Spleen (tissue), 7 donors: ENCODE measurements around the gene SHH.

ENCODE experiments used
- CTCF ChIP-seq, 11 experiments: fragments of 200-600 bp in 7 of 11; fragments of 450-650 bp in 4 of 11; sonication (generic) in 4 of 11; IDR thresholded peaks in 8 of 11; conservative IDR thresholded peaks in 3 of 11; 1 replicate in 7 of 11; 2 replicates in 4 of 11; pipeline versions ENCODE4 v1.4.0 to v1.8.0; 2016 to 2021; ENCODE audit warnings: antibody characterized with exemption in 11 of 11, inconsistent platforms in 4 of 11, mild to moderate bottlenecking in 1 of 11
- POLR2A ChIP-seq, 3 donors: fragments of 450-650 bp; IDR thresholded peaks; one replicate each; pipeline ENCODE4 v1.5.1; 2017; ENCODE audit warnings: antibody characterized with exemption in 3 of 3, mild to moderate bottlenecking in 1 of 3
- POLR2AphosphoS5 ChIP-seq, 3 donors: sonication (generic); formaldehyde crosslinking; IDR thresholded peaks; one replicate each; pipeline ENCODE4 v1.5.1; 2017; ENCODE audit warnings: antibody characterized with exemption in 3 of 3
- donor health status: DM: no; HTN: no; CAD: no; lungs with moderate emphysema.
- donor health status: DM: no; HTN: no; CAD: no.
- donor health status: DM: no; HTN: no; CAD: no.

- TF ChIP-seq CTCF (IDR thresholded peaks at IDR 0.05 in 8 of 11, conservative IDR thresholded peaks at IDR 0.05 in 3 of 11) (no peak), POLR2A (IDR thresholded peaks at IDR 0.05) (no peak), POLR2AphosphoS5 (IDR thresholded peaks at IDR 0.05) (no peak)
Measured at GRCh38 chr7:155830961-155831806, 18.9 kb upstream of the SHH start.
